Tibial artery (tissue), 4 donors: ENCODE data around the gene CWH43.
"Not testable (repeated sequence)": the region's sequence is repeated elsewhere in the genome, so short reads cannot be mapped to it uniquely, and the experiment has no call there.

Source experiments
- DNase-seq, 2 donors: peaks; one replicate each; pipeline ENCODE4 v3.0.0-alpha.2; 2019
- H3K27ac ChIP-seq, 2 donors: fragments of 200-600 bp; sonication (generic) in 1 of 2; 1 replicate in 1 of 2; 2 replicates in 1 of 2; pipeline ENCODE4 v1.5.1; 2018 to 2019; ENCODE audit warnings: mild to moderate bottlenecking in 1 of 2
- H3K27me3 ChIP-seq, 2 donors: fragments of 200-600 bp; sonication (generic) in 1 of 2; one replicate each; pipeline versions ENCODE4 v1.5.1 to v1.6.0; 2016 to 2019
- H3K36me3 ChIP-seq, 3 donors: fragments of 200-600 bp; sonication (generic) in 2 of 3; one replicate each; pipeline ENCODE4 v1.5.1; 2016 to 2019; ENCODE audit warnings: mild to moderate bottlenecking in 2 of 3
- H3K4me1 ChIP-seq, 4 donors: fragments of 200-600 bp; sonication (generic) in 2 of 4; 1 replicate in 3 of 4; 2 replicates in 1 of 4; pipeline ENCODE4 v1.5.1; 2016 to 2019
- H3K4me3 ChIP-seq, 2 donors: fragments of 200-600 bp; sonication (generic) in 1 of 2; 1 replicate in 1 of 2; 2 replicates in 1 of 2; pipeline ENCODE4 v1.5.1; 2018 to 2019; ENCODE audit warnings: mild to moderate bottlenecking in 2 of 2
- H3K9me3 ChIP-seq, 3 donors: fragments of 200-600 bp; sonication (generic) in 1 of 3; one replicate each; pipeline ENCODE4 v1.5.1; 2016 to 2019
- intact Hi-C: fragments of 100-400 bp; cut with DNase I; formaldehyde crosslinking; loops from one replicate; pipeline ENCODE4 v1.15.0; 2023; ENCODE audit warnings: low total_unique reads
- TF ChIP-seq, protein P1 (sequence below), 2 experiments: fragments of 200-600 bp in 1 of 2; fragments of 450-650 bp in 1 of 2; IDR thresholded peaks; one replicate each; pipeline ENCODE4 v1.5.1; 2017 to 2019; ENCODE audit warnings: antibody characterized with exemption in 2 of 2, mild to moderate bottlenecking in 1 of 2, moderate library complexity in 1 of 2

CWH43 gene

DNA sequence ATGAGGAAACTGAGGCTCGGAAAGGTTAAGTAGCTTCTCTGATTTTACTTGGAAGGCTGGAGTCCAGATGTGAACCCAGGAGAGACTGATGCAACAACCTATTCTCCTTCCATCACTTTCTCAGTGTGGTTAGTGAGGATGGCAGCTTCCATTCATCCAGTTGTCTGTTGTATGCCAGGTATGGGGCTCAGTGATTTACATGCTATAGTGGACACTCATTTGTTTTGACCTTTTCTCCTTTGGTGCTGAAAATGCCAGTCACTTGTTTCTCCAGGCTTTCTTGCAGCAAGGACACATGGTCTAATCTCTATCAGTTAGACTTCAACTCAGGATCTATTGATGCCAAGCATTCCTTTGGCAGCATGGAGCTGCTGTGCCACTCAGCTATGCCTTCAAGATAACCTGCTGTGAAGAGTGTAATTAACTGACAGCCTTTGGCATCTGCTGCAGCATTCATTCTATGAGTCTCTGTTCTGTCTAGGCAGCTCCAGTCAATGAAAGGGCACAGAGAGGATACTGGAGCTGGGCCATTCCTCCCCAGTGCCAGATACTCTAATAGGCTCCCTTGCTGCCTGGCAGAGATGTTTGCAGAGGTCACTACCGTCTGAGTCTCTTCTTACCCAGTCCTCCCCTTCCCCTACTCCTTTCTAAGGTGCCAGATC, 11.0 kb upstream of the CWH43 start:
- TF ChIP-seq, protein P1, sequence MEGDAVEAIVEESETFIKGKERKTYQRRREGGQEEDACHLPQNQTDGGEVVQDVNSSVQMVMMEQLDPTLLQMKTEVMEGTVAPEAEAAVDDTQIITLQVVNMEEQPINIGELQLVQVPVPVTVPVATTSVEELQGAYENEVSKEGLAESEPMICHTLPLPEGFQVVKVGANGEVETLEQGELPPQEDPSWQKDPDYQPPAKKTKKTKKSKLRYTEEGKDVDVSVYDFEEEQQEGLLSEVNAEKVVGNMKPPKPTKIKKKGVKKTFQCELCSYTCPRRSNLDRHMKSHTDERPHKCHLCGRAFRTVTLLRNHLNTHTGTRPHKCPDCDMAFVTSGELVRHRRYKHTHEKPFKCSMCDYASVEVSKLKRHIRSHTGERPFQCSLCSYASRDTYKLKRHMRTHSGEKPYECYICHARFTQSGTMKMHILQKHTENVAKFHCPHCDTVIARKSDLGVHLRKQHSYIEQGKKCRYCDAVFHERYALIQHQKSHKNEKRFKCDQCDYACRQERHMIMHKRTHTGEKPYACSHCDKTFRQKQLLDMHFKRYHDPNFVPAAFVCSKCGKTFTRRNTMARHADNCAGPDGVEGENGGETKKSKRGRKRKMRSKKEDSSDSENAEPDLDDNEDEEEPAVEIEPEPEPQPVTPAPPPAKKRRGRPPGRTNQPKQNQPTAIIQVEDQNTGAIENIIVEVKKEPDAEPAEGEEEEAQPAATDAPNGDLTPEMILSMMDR (IDR thresholded peaks at IDR 0.05) = no peak
- no peak for DNase-seq
- no peaks in the 10 kb centered on the region for H3K9me3 ChIP-seq
- H3K4me1 ChIP-seq = no peaks in the 10 kb centered on the region
- H3K4me3 ChIP-seq = no peak overlapping the region
- intact Hi-C loops = no loop called here
- H3K27ac ChIP-seq = no peak overlapping the region
- H3K27me3 ChIP-seq = peaks cover 0 to 11% of the 10 kb centered on the region in 2 donors
- H3K36me3 ChIP-seq = no peaks in the 10 kb centered on the region

DNA sequence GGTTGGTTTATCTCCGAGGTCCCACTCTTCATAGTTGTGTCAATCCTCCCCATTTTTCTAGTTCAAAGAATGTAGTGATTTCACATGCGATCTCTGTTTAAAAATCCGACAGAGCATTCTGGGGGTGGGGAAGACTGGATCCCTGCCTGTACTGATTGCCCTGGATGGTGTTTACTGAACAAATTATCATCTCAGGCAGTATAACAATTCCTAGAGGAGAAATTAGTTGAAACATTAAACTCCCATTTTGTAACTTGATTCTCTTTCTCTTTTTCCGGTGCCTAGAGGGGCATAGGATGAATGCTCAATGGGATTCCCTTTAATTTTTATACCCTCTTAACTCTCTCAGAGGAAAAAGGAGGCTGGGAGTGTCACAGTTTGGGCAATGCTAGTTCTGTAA, 10.0 kb upstream of the CWH43 start:
- no peaks in the 10 kb centered on the region for H3K4me1 ChIP-seq
- peaks cover 0 to 11% of the 10 kb centered on the region in 2 donors for H3K27me3 ChIP-seq
- H3K9me3 ChIP-seq = no peaks in the 10 kb centered on the region
- TF ChIP-seq, protein P1 (IDR thresholded peaks at IDR 0.05) = no peak
- no peak overlapping the region for H3K4me3 ChIP-seq
- intact Hi-C loops = no loop called here
- no peaks in the 10 kb centered on the region for H3K36me3 ChIP-seq
- DNase-seq = no peak
- H3K27ac ChIP-seq = no peak overlapping the region

DNA sequence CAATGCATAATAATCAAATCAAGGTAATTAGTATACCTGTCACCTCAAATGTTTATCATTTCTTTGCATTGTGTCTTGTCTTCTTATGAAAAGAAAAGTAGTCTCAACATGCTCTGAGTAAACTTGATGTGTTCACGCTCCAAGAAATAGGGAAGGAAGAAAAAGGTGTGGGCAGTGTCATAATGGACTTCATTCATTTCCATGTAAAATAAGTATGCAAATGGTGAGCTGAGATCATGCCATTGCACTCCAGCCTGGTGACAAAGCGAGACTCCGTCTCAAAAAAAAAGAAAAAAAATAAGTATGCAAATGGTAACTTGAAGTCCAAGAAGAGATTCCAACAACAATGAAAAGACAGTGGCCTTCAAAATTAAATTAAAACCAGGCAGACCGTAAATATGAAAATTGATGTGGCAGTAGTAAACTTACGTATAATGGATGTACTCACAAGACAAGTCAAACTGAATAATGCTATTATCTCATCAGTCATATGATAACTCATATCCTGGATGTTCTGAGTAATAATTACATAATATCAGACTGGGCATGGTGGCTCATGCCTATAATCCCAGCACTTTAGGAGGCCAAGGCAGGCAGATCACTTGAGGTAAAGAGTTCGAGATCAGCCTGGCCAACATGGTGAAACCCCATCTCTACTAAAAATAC, 6.0 kb upstream of the CWH43 start:
- Histone ChIP-seq H3K9me3 (peaks cover 0 to 5% (median 0%) of the 10 kb centered on the region in 3 donors), H3K4me3 (no peak overlapping the region), H3K27me3 (peaks cover 0 to 20% of the 10 kb centered on the region in 2 donors), H3K4me1 (no peaks in the 10 kb centered on the region), H3K36me3 (no peaks in the 10 kb centered on the region), H3K27ac (no peak overlapping the region)
- TF ChIP-seq, protein P1 (IDR thresholded peaks at IDR 0.05) = no peak
- DNase-seq = no peak
- intact Hi-C loops = no loop called here

DNA sequence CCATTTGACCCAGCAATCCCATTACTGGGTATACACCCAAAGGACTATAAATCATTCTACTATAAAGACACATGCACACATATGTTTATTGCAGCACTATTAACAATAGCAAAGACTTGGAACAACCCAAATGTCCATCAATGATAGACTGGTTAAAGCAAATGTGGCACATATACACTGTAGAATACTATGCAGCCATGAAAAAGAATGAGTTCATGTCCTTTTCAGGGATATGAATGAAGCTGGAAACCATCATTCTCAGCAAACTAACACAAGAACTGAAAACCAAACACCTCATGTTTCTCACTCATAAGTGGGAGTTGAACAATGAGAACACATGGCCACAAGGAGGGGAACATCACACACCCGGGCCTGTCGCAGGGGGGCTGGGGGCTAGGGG, 2.1 kb upstream of the CWH43 start:
- H3K9me3 ChIP-seq, H3K36me3 ChIP-seq, DNase-seq, H3K27ac ChIP-seq, intact Hi-C loops, H3K4me3 ChIP-seq: not testable (repeated sequence)
- Histone ChIP-seq H3K4me1 (peaks cover 0 to 10% (median 9%) of the 10 kb centered on the region in 4 donors), H3K27me3 (peaks cover 0 to 39% of the 10 kb centered on the region in 2 donors)

DNA sequence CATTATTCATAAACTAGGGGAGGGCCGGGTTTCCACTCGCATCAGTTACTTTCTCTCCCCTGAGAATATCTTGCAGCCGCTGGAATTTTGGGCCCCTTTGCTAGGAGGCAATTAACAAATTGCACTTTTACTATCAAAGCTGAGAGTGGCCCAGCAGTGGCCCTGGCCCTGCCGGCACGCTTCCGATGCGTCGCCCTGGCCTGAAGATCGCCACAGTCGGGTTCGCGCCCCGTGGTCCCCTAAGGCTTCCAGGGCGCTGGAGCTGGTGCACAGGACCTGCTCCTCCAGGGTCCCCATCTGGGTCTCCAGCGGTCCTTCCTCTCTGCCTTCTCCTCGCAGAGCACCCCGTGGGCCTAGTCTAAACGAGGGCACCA, 486 bp upstream of the CWH43 start:
- Histone ChIP-seq H3K4me3 (no peak overlapping the region), H3K27me3 (peaks cover 0 to 39% of the 10 kb centered on the region in 2 donors), H3K9me3 (peaks cover 0 to 5% (median 0%) of the 10 kb centered on the region in 3 donors), H3K4me1 (peaks cover 0 to 10% (median 9%) of the 10 kb centered on the region in 4 donors), H3K27ac (no peak overlapping the region), H3K36me3 (no peaks in the 10 kb centered on the region)
- TF ChIP-seq, protein P1 (IDR thresholded peaks at IDR 0.05) = no peak
- DNase-seq = no peak
- intact Hi-C loops = no loop called here

DNA sequence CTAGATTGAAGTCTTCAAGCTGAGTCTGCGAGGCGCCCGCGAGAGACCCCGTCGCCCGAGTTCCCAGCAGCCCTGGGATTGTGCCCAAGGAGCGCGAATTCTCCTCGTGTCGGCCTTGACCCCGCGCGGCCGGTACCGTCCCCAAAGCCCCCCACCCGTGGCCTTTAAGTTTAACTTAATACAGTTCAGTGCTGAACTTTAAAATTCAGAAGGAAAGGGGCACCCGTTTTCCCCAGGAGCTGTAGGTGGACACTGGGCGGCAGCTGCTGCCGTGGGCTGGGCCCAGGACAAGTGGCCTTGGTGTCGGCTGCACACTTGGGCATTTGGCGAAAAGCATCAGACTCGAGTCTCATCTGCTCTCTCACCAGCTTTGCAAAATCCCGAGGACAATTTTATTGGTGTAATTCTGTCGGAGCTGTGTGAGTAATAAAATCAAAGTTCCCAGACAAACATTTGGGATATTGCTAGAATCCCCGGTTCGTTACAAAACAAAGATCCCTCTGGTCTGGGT, 634 bp downstream of the CWH43 start:
- no peak overlapping the region for H3K4me3 ChIP-seq
- H3K27ac ChIP-seq = no peak overlapping the region
- DNase-seq = no peak

More for the DNA sequence above, 634 bp downstream of the CWH43 start:
- intact Hi-C loops = no loop called here
- Histone ChIP-seq H3K4me1 (peaks cover 0 to 10% (median 9%) of the 10 kb centered on the region in 4 donors), H3K36me3 (no peaks in the 10 kb centered on the region), H3K27me3 (peaks cover 0 to 39% of the 10 kb centered on the region in 2 donors), H3K9me3 (peaks cover 0 to 5% (median 0%) of the 10 kb centered on the region in 3 donors)
- TF ChIP-seq, protein P1 (IDR thresholded peaks at IDR 0.05) = no peak
